HepG2 (cell line): Measurements from ENCODE around the gene FOXD4. TPM values are rescaled to one million over a fixed set of nuclear protein-coding genes. Genes with fewer than 3 reads are reported as not detected.
"Not testable (repeated sequence)": the region's sequence is repeated elsewhere in the genome, so short reads cannot be mapped to it uniquely, and the experiment has no call there.

Source experiments
- ATAC-seq: fragments of 200-7000 bp; cut with Tn5 transposase; 3 replicates; pipeline ENCODE4 v1.9.1; 2020; ENCODE audit warnings: mild to moderate bottlenecking, moderate library complexity
- BruUV-seq: library from RNA; stranded (reverse); fragments of 400-500 nt; replicated peaks from 2 replicates; lab custom pipeline; 2021; lab: Mats Ljungman, UMichigan
- CTCF ChIA-PET: fragments of 300-600 bp; formaldehyde crosslinking; extraction: SDS; loops from one replicate; lab custom pipeline; 2021; ENCODE audit warnings: low total read pairs, inconsistent platforms, low intra/inter-chr PET ratio; lab: Yijun Ruan, JAX
- POLR2A ChIA-PET: fragments of 350-600 bp; sonication (Branson Sonifier 250); formaldehyde crosslinking; loops from one replicate; lab custom pipeline; 2020; ENCODE audit warnings: antibody characterized with exemption, inconsistent platforms; lab: Yijun Ruan, JAX
- DNase-seq: peaks from one replicate; pipeline ENCODE4 v3.0.0-alpha.2; 2015; ENCODE audit warnings: low spot score
- FAIRE-seq: peaks from 3 replicates; lab custom pipeline; 2011; peaks lifted over from hg19 to GRCh38; lab: Jason Lieb, UNC
- H2AFZ ChIP-seq: one replicate; pipeline ENCODE4 v1.6.1; 2011; ENCODE audit warnings: low read length, inconsistent platforms
- H3K27ac ChIP-seq: fragments of 300-600 bp; 3 replicates; pipeline ENCODE4 v1.8.0; 2011; ENCODE audit warnings: mixed run types, mild to moderate bottlenecking, mixed read lengths, low read length, inconsistent platforms; ENCODE audit not compliant: insufficient read depth; ENCODE audit errors: extremely low read length
- H3K27me3 ChIP-seq, 2 experiments: fragments of 200-600 bp in 1 of 2; 2 replicates in 1 of 2; 3 replicates in 1 of 2; pipeline versions ENCODE4 v1.6.0 to v1.8.0; 2011; ENCODE audit warnings: low read length in 2 of 2, mild to moderate bottlenecking in 2 of 2, moderate library complexity in 2 of 2, inconsistent platforms in 1 of 2; ENCODE audit not compliant: insufficient read depth in 2 of 2, control insufficient read depth in 1 of 2
- H3K36me3 ChIP-seq, 2 experiments: fragments of 200-600 bp in 1 of 2; replicated peaks in 1 of 2; 2 replicates in 1 of 2; 3 replicates in 1 of 2; pipeline versions ENCODE4 v1.5.1 to v1.8.0; 2011; ENCODE audit warnings: low read length in 2 of 2, inconsistent platforms in 1 of 2; ENCODE audit not compliant: insufficient read depth in 2 of 2, control insufficient read depth in 1 of 2
- H3K4me1 ChIP-seq: 2 replicates; pipeline ENCODE4 v1.5.1; 2012; ENCODE audit warnings: low read length, inconsistent platforms; ENCODE audit not compliant: insufficient read depth
- H3K4me2 ChIP-seq: 2 replicates; pipeline ENCODE4 v1.6.0; 2011; ENCODE audit warnings: low read depth, low read length, inconsistent platforms
- H3K4me3 ChIP-seq, 3 experiments: fragments of 200-600 bp in 1 of 3; sonication (generic), shearing (Covaris generic) in 1 of 3; replicated peaks in 1 of 3; 2 replicates each; pipeline ENCODE4 v1.5.1; 2011 to 2016; ENCODE audit warnings: low read length in 3 of 3, inconsistent platforms in 2 of 3, low read depth in 2 of 3, mild to moderate bottlenecking in 2 of 3, control low read depth in 1 of 3, mixed read lengths in 1 of 3; ENCODE audit not compliant: insufficient read depth in 1 of 3
- H3K79me2 ChIP-seq: one replicate; pipeline ENCODE4 v1.6.1; 2011; ENCODE audit warnings: low read length, inconsistent platforms; ENCODE audit not compliant: insufficient read depth
- H3K9ac ChIP-seq: 2 replicates; pipeline ENCODE4 v1.6.0; 2011; ENCODE audit warnings: mild to moderate bottlenecking, low read depth, low read length, inconsistent platforms; ENCODE audit not compliant: insufficient read depth
- H3K9me3 ChIP-seq: 2 replicates; pipeline ENCODE4 v1.5.1; 2012; ENCODE audit warnings: mild to moderate bottlenecking, low read length
- H4K20me1 ChIP-seq: 2 replicates; pipeline ENCODE4 v1.6.0; 2011; ENCODE audit warnings: inconsistent platforms, mild to moderate bottlenecking, low read length, moderate library complexity; ENCODE audit not compliant: insufficient read depth
- MTF2 ChIP-seq: sonication (generic); formaldehyde crosslinking; IDR thresholded peaks from 2 replicates; pipeline ENCODE4 v1.5.0; 2020; ENCODE audit warnings: missing genetic modification reagents, borderline replicate concordance
- ZNF777 ChIP-seq: sonication (generic); formaldehyde crosslinking; IDR thresholded peaks from 2 replicates; pipeline ENCODE4 v1.4.0; 2020; ENCODE audit warnings: missing genetic modification reagents
- WGBS: methylation state at CpG from one replicate; pipeline ENCODE4 v1.1.6; 2017; ENCODE audit warnings: low lambda C conversion rate; 5-methylcytosine and 5-hydroxymethylcytosine counted together
- in situ Hi-C: cut with HindIII; loops from 2 replicates; pipeline ENCODE4 v1.10.0; 2017; ENCODE audit warnings: low pct_unique_long_range_greater_than_20kb; ENCODE audit not compliant: extremely low pct_ligation_motif_present
- intact Hi-C: fragments of 100-400 bp; cut with micrococcal nuclease; formaldehyde crosslinking; loops from one replicate; pipeline ENCODE4 v1.10.0; 2022; ENCODE audit not compliant: unreplicated experiment
- polyA plus RNA-seq, 8 experiments: library from polyadenylated mRNA; depleted of rRNA in 3 of 8; stranded (reverse) in 7 of 8; unstranded in 1 of 8; fragments of >200 nt; fragmentation: Illumina TruSeq in 4 of 8; extraction: Trizol in 4 of 8; gene quantifications; 2 replicates each; pipeline versions ENCODE4 v1.2.1 to v1.2.3, GENCODE V29; 2011 to 2016; ENCODE audit warnings: low read depth in 4 of 8, missing spikeins in 1 of 8, mixed read lengths in 1 of 8; ENCODE audit not compliant: insufficient read depth in 1 of 8
- total RNA-seq, 5 experiments: library from RNA; depleted of rRNA; stranded (reverse); fragments of >200 nt; fragmentation: Illumina TruSeq; extraction: Trizol; gene quantifications; 2 replicates each; pipeline ENCODE4 v1.2.3, GENCODE V29; 2016; ENCODE audit warnings: low read depth in 1 of 5

FOXD4 gene
- total and polyA plus RNA-seq, 2 of the 13 experiments (the other 11 are each of a cell fraction or from before 2014, with no cell fraction given): 0.15 to 0.18 TPM

GRCh38 chr9:73900-74525 is 44.2 kb downstream of the FOXD4 start:
- H3K9ac ChIP-seq, H2AFZ ChIP-seq, DNase-seq, H3K27me3 ChIP-seq, H3K4me1 ChIP-seq, H4K20me1 ChIP-seq, in situ Hi-C loops, POLR2A ChIA-PET, H3K36me3 ChIP-seq, H3K9me3 ChIP-seq, intact Hi-C loops, BruUV-seq, CTCF ChIA-PET, H3K79me2 ChIP-seq, H3K27ac ChIP-seq, FAIRE-seq: not testable (repeated sequence)
- WGBS: 4% methylated on average over 8 of the region's 18 CpGs
- H3K4me3 ChIP-seq: peak overlapping the region in 1 of 3 experiments; percentile 48; a peak in 1 of 6 replicates
- 0 out of 3 replicates have a peak, but pooled peaks have one; percentile 16 for ATAC-seq
- H3K4me2 ChIP-seq: 0 out of 2 replicates have a peak overlapping the region, but pooled peaks have one; percentile 32

GRCh38 chr9:73076-73899 is 44.9 kb downstream of the FOXD4 start:
- peak; percentile 93 for ATAC-seq
- H2AFZ ChIP-seq, CTCF ChIA-PET, FAIRE-seq, H3K4me1 ChIP-seq, POLR2A ChIA-PET, H3K27me3 ChIP-seq, H3K36me3 ChIP-seq, in situ Hi-C loops, H3K9ac ChIP-seq, H4K20me1 ChIP-seq, intact Hi-C loops, H3K9me3 ChIP-seq, DNase-seq, H3K79me2 ChIP-seq, H3K27ac ChIP-seq, BruUV-seq: not testable (repeated sequence)
- Histone ChIP-seq H3K4me3 (peak overlapping the region in 2 of 3 experiments; percentile 28 to 48; a peak in 3 of 6 replicates), H3K4me2 (peak overlapping the region; percentile 32; the same call in 1 of the 2 replicates)
- 11% methylated on average over 3 of the region's 109 CpGs for WGBS
- TF ChIP-seq MTF2 (CRISPR knock-in tag) (peak; percentile 26; the same call in 1 of the 2 replicates), ZNF777 (CRISPR knock-in tag) (peak; percentile 94)

Other genes starting within 250 kb of the FOXD4 start
- gene WASHC1, start 89.0 kb downstream of the FOXD4 start, total RNA-seq (2016; rRNA removed; fragmentation: Illumina TruSeq; extraction: Trizol): 6.9 and 10.9 TPM in 2 replicates
- 13.0 and 15.0 TPM in 2 replicates for gene WASHC1, start 89.0 kb downstream of the FOXD4 start, polyA plus RNA-seq (2011; rRNA removed)
- 90.6 and 122 TPM in 2 replicates for gene ZNG1A, start 60.6 kb upstream of the FOXD4 start, total RNA-seq (2016; rRNA removed; fragmentation: Illumina TruSeq; extraction: Trizol)
- gene ZNG1A, start 60.6 kb upstream of the FOXD4 start, polyA plus RNA-seq (2011; rRNA removed): 22.4 and 28.6 TPM in 2 replicates
- 0.38 and 0.63 TPM in 2 replicates for gene DOCK8, start 96.4 kb upstream of the FOXD4 start, total RNA-seq (2016; rRNA removed; fragmentation: Illumina TruSeq; extraction: Trizol)
- gene DOCK8, start 96.4 kb upstream of the FOXD4 start, polyA plus RNA-seq (2011; rRNA removed): 0.27 and 0.28 TPM in 2 replicates